Measurements from ENCODE around the gene OPTN.

OPTN gene

GRCh38 chr10:13183625-13184024 is 83.7 kb downstream of the OPTN start:
- no peak for DNase-seq (ENCODE audit: low read depth, low spot score)

GRCh38 chr10:13184276-13184675 is 84.3 kb downstream of the OPTN start:
- DNase-seq (ENCODE audit: low read depth, low spot score): no peak

GRCh38 chr10:13184730-13185514 is 85.0 kb downstream of the OPTN start:
- no peak for DNase-seq (ENCODE audit: low read depth, low spot score)

GRCh38 chr10:13187135-13187534 is 87.2 kb downstream of the OPTN start:
- no peak for DNase-seq (ENCODE audit: low read depth, low spot score)
